ENCODE data around the gene KRT82. TPM values are rescaled to one million over a fixed set of nuclear protein-coding genes. Genes with fewer than 3 reads are reported as not detected.

KRT82 gene
- total RNA-seq, 2 donors from 2014 or later = not detected

DNA sequence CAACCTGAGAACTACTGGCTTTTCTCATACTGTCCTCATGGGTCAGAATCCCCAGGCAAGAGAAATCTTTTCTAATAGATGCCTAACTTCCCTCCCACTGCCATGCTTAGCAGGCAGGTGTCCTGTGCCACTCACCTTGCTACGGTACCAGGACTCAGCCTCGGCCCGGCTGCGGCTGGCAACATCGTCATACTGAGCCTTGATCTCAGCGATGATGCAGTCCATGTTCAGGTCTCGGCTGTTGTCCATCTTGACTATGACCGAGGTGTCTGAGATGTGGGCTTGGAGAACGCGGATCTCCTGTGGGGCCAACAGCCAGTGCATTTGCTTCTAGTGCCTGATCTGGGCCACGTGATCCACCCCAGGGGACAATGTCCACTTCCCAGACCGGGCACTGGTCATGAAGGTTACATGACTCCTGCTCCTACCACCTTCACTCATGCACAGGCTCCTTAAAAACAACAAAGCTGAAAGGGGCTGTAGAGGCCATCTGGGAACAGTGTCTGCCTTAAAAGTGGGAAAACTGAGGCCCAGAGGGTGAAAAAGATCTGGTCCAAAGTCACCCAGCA lies 42.9 kb downstream of the KRT82 start:
- no peak for DNase-seq
- intact Hi-C loops (cut with DNase I) = no loop called here
- Histone ChIP-seq H3K4me3 (no peak overlapping the region), H3K27me3 (no peaks in the 10 kb centered on the region), H3K27ac (no peak overlapping the region), H3K36me3 (no peaks in the 10 kb centered on the region), H3K4me1 (no peaks in the 10 kb centered on the region), H3K9me3 (no peaks in the 10 kb centered on the region), H3K9ac (ENCODE audit: low read depth in 2 of 2, low read length in 2 of 2) (no peak overlapping the region)
- TF ChIP-seq, protein P1, sequence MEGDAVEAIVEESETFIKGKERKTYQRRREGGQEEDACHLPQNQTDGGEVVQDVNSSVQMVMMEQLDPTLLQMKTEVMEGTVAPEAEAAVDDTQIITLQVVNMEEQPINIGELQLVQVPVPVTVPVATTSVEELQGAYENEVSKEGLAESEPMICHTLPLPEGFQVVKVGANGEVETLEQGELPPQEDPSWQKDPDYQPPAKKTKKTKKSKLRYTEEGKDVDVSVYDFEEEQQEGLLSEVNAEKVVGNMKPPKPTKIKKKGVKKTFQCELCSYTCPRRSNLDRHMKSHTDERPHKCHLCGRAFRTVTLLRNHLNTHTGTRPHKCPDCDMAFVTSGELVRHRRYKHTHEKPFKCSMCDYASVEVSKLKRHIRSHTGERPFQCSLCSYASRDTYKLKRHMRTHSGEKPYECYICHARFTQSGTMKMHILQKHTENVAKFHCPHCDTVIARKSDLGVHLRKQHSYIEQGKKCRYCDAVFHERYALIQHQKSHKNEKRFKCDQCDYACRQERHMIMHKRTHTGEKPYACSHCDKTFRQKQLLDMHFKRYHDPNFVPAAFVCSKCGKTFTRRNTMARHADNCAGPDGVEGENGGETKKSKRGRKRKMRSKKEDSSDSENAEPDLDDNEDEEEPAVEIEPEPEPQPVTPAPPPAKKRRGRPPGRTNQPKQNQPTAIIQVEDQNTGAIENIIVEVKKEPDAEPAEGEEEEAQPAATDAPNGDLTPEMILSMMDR (IDR thresholded peaks at IDR 0.05) = no peak

DNA sequence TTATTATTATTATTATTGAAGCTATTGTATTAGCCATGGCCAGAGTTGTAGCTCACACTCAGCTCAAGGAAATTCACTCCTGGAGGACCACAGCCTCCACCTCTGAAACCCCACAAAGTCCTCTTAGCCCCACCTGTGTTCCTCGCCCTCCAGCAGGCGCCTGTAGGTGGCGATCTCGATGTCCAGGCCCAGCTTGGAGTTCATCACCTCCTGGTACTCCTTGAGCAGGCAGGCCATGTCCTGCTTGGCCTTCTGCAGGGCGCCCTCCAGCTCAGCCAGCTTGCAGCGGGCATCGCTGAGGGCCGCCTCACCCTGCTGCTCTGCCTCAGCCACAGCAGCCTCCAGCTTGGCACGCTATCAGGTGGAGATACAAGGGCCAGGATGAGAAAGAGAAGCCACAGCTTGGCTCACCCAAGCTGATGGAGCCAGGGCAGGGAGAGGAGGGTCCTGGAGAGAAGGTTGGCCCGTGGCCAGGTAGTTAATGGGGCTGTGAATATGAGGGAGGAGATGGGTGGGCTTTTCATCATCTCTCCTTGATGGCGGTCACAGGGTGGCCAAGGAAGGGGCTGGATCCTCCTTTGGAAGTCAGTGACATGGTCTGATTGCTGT lies 43.9 kb downstream of the KRT82 start:
- H3K27ac ChIP-seq = no peak overlapping the region
- no peaks in the 10 kb centered on the region for H3K9me3 ChIP-seq
- H3K27me3 ChIP-seq = no peaks in the 10 kb centered on the region
- no peak overlapping the region for H3K4me3 ChIP-seq
- no peak overlapping the region for H3K9ac ChIP-seq (ENCODE audit: low read depth in 2 of 2, low read length in 2 of 2)
- intact Hi-C loops (cut with DNase I) = no loop called here
- TF ChIP-seq, protein P1 (IDR thresholded peaks at IDR 0.05) = no peak
- H3K4me1 ChIP-seq = no peaks in the 10 kb centered on the region
- DNase-seq = no peak
- no peaks in the 10 kb centered on the region for H3K36me3 ChIP-seq

DNA sequence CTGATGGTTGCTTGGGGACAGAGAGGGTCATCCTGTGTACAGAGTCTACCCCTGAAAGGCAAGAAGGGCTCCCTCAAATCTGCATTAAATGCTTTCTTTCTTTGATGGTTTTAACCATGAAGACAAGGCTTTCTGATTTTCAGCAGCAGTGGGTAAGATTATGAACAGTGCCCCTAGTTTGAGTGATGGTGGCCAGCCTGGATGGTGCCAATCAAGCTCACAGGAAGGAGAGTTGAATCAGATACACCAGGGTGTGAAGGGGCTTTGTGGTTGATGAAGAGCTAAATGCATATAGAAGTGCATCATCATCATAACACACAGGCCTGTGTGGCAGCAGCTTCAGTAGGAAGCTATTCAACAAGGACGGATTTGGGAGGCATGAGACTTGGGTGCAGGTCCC lies 44.6 kb downstream of the KRT82 start:
- no peak overlapping the region for H3K4me3 ChIP-seq
- intact Hi-C loops (cut with DNase I) = no loop called here
- H3K27ac ChIP-seq = no peak overlapping the region
- H3K4me1 ChIP-seq = no peaks in the 10 kb centered on the region
- no peaks in the 10 kb centered on the region for H3K36me3 ChIP-seq
- TF ChIP-seq, protein P1 (IDR thresholded peaks at IDR 0.05) = no peak
- H3K9me3 ChIP-seq = no peaks in the 10 kb centered on the region
- no peak overlapping the region for H3K9ac ChIP-seq (ENCODE audit: low read depth in 2 of 2, low read length in 2 of 2)
- no peaks in the 10 kb centered on the region for H3K27me3 ChIP-seq
- DNase-seq = no peak

DNA sequence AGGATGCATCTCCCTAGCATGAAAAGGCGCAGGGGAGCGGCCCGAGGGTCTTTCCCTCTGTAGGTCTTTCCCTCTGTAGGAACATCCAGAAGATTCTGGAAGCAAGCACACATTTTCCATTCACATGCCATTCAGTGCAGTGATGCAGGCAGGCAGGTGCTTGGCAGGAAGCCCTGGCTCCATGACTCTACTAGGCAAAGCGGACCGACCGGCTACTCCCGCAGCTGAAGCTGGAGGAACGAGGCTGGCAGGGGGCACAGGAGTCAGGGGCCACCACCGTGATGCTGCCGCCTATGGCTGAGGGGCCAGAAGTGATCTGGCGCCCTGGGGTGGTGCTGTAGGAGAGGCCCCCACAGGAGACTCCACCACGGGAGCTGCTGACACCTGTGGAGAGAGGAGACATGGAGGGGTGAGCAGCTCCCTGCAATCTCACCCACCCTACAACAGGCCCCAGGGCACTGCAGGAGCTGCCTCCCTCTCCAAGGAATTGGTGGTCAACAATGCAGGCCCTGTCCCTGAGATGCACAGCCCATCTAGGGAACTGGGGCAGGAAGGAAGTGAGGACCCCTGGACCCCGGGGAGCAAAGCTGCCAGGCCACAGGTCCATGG lies 45.4 kb downstream of the KRT82 start:
- Histone ChIP-seq H3K9ac (ENCODE audit: low read depth in 2 of 2, low read length in 2 of 2) (no peak overlapping the region), H3K9me3 (no peaks in the 10 kb centered on the region), H3K27me3 (no peaks in the 10 kb centered on the region), H3K4me1 (no peaks in the 10 kb centered on the region), H3K36me3 (no peaks in the 10 kb centered on the region), H3K27ac (no peak overlapping the region), H3K4me3 (no peak overlapping the region)
- DNase-seq = no peak
- TF ChIP-seq, protein P1 (IDR thresholded peaks at IDR 0.05) = no peak
- intact Hi-C loops (cut with DNase I) = no loop called here

DNA sequence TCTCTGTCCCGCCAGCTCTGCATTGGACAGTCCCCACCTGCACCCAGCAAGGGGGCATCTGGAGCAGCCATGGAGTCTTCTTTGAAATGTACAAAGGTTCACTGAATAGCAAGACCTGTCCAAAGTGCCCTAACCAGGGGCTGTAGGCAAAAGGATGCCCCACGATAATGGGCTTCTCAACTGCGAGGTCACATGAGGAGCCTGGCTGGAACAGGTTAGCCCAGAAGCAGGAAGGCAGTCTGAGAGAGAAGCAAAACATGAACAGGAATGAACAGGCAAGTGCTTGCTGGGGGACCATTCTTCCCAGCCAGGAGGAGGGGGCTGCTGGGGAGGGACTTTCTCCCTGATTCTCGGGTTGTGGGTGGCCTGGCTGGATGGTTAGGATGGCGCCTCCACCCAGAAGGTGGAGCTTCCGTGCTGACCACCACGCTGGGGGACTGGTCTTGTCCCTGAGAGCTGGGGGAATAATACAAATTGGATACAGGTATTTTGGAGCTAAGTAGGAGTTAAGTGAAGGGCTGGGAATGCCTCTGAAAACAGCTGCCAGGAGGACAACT lies 46.0 kb downstream of the KRT82 start:
- H3K27me3 ChIP-seq = no peaks in the 10 kb centered on the region
- no peaks in the 10 kb centered on the region for H3K36me3 ChIP-seq
- no peak for DNase-seq
- H3K27ac ChIP-seq = no peak overlapping the region
- intact Hi-C loops (cut with DNase I) = no loop called here
- no peak overlapping the region for H3K4me3 ChIP-seq
- H3K9ac ChIP-seq (ENCODE audit: low read depth in 2 of 2, low read length in 2 of 2) = no peak overlapping the region
- H3K4me1 ChIP-seq = no peaks in the 10 kb centered on the region
- H3K9me3 ChIP-seq = no peaks in the 10 kb centered on the region
- TF ChIP-seq, protein P1 (IDR thresholded peaks at IDR 0.05) = no peak

All from colonic mucosa (tissue), 4 donors.